Loucy (cell line): ENCODE data around the gene MEF2A.

Experiments used
- CTCF ChIP-seq: fragments of 200-600 bp; sonication (generic); conservative IDR thresholded peaks from 2 replicates; pipeline ENCODE4 v1.5.1; 2014; ENCODE audit warnings: mild to moderate bottlenecking, antibody characterized with exemption, low read length
- EZH2phosphoT487 ChIP-seq: fragments of 200-600 bp; IDR thresholded peaks from 2 replicates; pipeline ENCODE4 v1.6.1; 2018; ENCODE audit warnings: antibody characterized with exemption, mild to moderate bottlenecking, moderate library complexity, borderline replicate concordance

GRCh38 chr15:99744142-99744541 is 178.4 kb downstream of the MEF2A start:
- no peak; the same call in 1 of the 2 replicates for TF ChIP-seq CTCF
- TF ChIP-seq EZH2phosphoT487 = no peak
